Measurements from ENCODE around the gene CASZ1.

Gene CASZ1

DNA sequence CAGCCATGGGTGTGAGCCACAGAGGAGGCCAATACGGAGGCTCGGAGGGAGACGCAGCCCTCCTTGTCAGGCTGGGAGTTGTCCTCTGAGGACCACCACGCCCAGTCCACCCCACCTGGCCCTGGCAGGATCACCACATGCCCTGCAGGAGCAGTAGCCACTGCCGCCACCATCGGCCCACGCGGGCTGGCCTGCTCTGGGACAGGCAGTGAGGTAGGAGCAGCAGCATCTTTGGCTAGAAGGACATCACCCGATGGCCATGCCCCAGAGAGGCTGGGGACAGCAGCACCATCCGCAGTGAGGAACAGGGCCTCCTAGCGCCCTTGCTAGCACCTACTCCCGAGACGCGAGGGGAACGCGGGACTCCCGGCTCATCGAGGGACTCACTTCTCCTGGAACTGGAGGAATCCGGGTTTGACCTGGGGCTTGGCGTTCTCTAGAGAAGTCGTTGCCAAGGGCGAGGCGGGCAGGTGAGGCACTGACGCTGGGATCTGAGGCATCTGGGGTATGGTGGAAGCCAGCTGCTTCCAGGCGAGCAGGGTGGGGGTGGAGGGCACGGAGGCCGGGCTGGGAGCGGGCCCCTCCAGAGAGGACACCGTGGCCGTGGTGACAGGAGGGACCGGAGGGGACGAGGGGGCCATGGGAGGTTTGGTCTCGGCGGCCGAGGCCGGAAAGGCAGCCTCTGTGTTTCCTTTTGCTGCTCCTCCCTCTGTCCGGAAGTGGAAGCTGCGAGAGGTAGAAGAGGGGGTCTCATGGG is 148.9 kb downstream of the CASZ1 start:
- Histone ChIP-seq H3K36me3 (ENCODE audit: control insufficient read depth, insufficient read depth, low read length) (no peaks in the 10 kb centered on the region), H3K27me3 (ENCODE audit: control insufficient read depth, insufficient read depth, low read length, poor library complexity, severe bottlenecking) (peaks cover 24% of the 10 kb centered on the region)
- WGBS, 2 experiments = 95% methylated on average over 38 of the region's 38 CpGs

GRCh38 chr1:10646347-10646861 is 150.0 kb downstream of the CASZ1 start:
- H3K27ac ChIP-seq (ENCODE audit: insufficient read depth, low read depth, low read length, poor library complexity, severe bottlenecking) = no peak overlapping the region
- H3K4me3 ChIP-seq (ENCODE audit: insufficient read depth, low read depth, low read length) = no peak overlapping the region
- no peaks in the 10 kb centered on the region for H3K36me3 ChIP-seq (ENCODE audit: control insufficient read depth, insufficient read depth, low read length)
- peaks cover 12% of the 10 kb centered on the region for H3K27me3 ChIP-seq (ENCODE audit: control insufficient read depth, insufficient read depth, low read length, poor library complexity, severe bottlenecking)
- H3K9me3 ChIP-seq (ENCODE audit: control insufficient read depth, low read length) = no peaks in the 10 kb centered on the region
- peaks cover 33% of the 10 kb centered on the region for H3K4me1 ChIP-seq (ENCODE audit: control insufficient read depth, insufficient read depth, low read length)
- 92 to 95% methylated on average over 12 of the region's 12 CpGs for WGBS, 2 experiments

More for the DNA sequence above, 148.9 kb downstream of the CASZ1 start:
- Histone ChIP-seq H3K27ac (ENCODE audit: insufficient read depth, low read depth, low read length, poor library complexity, severe bottlenecking) (no peak overlapping the region), H3K4me1 (ENCODE audit: control insufficient read depth, insufficient read depth, low read length) (peaks cover 33% of the 10 kb centered on the region), H3K4me3 (ENCODE audit: insufficient read depth, low read depth, low read length) (no peak overlapping the region), H3K9me3 (ENCODE audit: control insufficient read depth, low read length) (no peaks in the 10 kb centered on the region)

DNA sequence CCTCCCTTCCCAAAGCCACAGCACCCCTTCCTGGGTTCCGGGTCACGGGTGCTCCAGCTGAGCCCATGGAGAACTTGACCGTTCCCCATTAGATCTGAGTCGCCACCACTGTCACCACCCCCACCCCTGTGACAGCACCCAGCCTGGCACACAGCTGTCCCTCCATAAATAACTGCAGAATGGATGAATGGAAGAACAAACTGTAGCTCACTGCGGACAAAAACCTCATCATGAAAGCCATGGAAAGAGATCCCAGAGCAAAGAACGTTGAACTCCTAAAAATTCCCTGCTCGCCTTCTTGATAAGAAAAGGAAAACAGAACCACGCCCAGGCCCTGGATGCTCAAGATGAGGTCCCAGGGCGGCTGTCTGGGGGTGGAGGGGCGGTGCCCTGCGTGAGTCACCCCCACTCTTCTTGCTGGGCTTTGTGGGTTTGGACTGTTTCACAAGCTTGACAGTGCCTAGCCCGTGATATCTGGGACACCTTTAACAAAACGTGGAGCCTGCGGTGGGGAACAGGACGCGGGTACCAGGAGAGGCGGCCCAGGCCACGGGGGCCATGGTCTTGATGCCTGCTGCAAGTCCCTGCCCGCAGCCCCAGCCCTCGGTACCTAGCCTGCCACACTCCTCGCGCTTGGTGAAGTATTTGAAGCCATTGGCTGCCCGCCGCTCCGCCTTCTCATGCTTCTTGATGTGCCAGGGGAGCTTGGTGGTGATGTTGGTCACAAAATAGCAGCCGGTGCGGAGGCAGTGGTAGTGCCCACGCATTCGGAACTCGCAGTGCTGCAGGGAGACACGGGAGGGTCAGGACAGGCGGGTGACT is 151.9 kb downstream of the CASZ1 start:
- Histone ChIP-seq H3K4me1 (ENCODE audit: control insufficient read depth, insufficient read depth, low read length) (peaks cover 16% of the 10 kb centered on the region), H3K36me3 (ENCODE audit: control insufficient read depth, insufficient read depth, low read length) (peaks cover 2% of the 10 kb centered on the region), H3K4me3 (ENCODE audit: insufficient read depth, low read depth, low read length) (no peak overlapping the region), H3K9me3 (ENCODE audit: control insufficient read depth, low read length) (no peaks in the 10 kb centered on the region), H3K27me3 (ENCODE audit: control insufficient read depth, insufficient read depth, low read length, poor library complexity, severe bottlenecking) (peaks cover 16% of the 10 kb centered on the region), H3K27ac (ENCODE audit: insufficient read depth, low read depth, low read length, poor library complexity, severe bottlenecking) (no peak overlapping the region)
- WGBS, 2 experiments = 95% methylated on average over 32 of the region's 32 CpGs

- H3K27ac ChIP-seq (ENCODE audit: insufficient read depth, low read depth, low read length, poor library complexity, severe bottlenecking) = no peak overlapping the region
- no peaks in the 10 kb centered on the region for H3K9me3 ChIP-seq (ENCODE audit: control insufficient read depth, low read length)
- peaks cover 20% of the 10 kb centered on the region for H3K27me3 ChIP-seq (ENCODE audit: control insufficient read depth, insufficient read depth, low read length, poor library complexity, severe bottlenecking)
- no peak overlapping the region for H3K4me3 ChIP-seq (ENCODE audit: insufficient read depth, low read depth, low read length)
- 93 to 94% methylated on average over 17 of the region's 17 CpGs for WGBS, 2 experiments
- peaks cover 9% of the 10 kb centered on the region for H3K4me1 ChIP-seq (ENCODE audit: control insufficient read depth, insufficient read depth, low read length)
- H3K36me3 ChIP-seq (ENCODE audit: control insufficient read depth, insufficient read depth, low read length) = peaks cover 4% of the 10 kb centered on the region
These were observed 152.7 kb downstream of the CASZ1 start for GRCh38 chr1:10643607-10644306.

DNA sequence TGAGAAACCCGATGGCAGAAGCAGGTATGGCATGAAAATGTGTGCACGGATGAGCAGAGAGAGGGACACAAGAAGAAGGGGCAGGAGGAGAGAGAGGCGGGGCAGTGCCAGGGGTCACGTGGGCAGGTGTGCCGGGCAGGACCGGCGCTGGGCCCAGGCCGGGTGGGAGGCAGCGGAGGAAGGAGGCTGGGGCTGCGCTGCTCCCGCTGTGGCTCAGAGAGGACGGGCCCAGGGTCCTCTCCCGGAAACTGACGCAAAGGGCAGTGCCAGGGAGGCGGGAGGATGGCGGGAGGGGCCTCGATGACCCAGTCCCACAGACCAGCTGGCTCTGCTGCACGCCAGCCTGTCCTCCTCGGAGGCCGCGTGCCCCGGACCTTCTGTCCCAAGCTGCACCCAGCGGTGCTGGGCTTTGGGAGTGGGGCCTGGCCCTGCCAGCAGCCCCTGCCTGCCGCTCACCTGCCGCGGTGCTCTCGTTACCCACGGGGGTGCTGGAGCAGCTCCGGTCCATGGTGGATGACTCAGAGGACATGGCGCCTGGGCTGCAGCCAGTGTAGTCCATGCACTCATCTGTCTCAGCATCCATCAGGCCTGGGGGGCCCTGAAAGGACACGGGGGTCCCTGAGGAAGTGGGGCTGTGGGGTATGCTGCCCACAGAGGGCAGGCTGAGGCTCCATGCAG is 153.9 kb downstream of the CASZ1 start:
- Histone ChIP-seq H3K36me3 (ENCODE audit: control insufficient read depth, insufficient read depth, low read length) (peaks cover 4% of the 10 kb centered on the region), H3K4me3 (ENCODE audit: insufficient read depth, low read depth, low read length) (no peak overlapping the region), H3K27me3 (ENCODE audit: control insufficient read depth, insufficient read depth, low read length, poor library complexity, severe bottlenecking) (peaks cover 32% of the 10 kb centered on the region), H3K27ac (ENCODE audit: insufficient read depth, low read depth, low read length, poor library complexity, severe bottlenecking) (no peak overlapping the region), H3K9me3 (ENCODE audit: control insufficient read depth, low read length) (no peaks in the 10 kb centered on the region), H3K4me1 (ENCODE audit: control insufficient read depth, insufficient read depth, low read length) (peaks cover 12% of the 10 kb centered on the region)
- WGBS, 2 experiments = 91 to 94% methylated on average over 31 of the region's 31 CpGs

GRCh38 chr1:10641976-10642375 is 154.5 kb downstream of the CASZ1 start:
- H3K9me3 ChIP-seq (ENCODE audit: control insufficient read depth, low read length) = no peaks in the 10 kb centered on the region
- no peak overlapping the region for H3K27ac ChIP-seq (ENCODE audit: insufficient read depth, low read depth, low read length, poor library complexity, severe bottlenecking)
- WGBS, 2 experiments = 72% methylated on average over 23 of the region's 24 CpGs
- H3K4me3 ChIP-seq (ENCODE audit: insufficient read depth, low read depth, low read length) = no peak overlapping the region
- peaks cover 4% of the 10 kb centered on the region for H3K36me3 ChIP-seq (ENCODE audit: control insufficient read depth, insufficient read depth, low read length)
- H3K4me1 ChIP-seq (ENCODE audit: control insufficient read depth, insufficient read depth, low read length) = peaks cover 12% of the 10 kb centered on the region
- H3K27me3 ChIP-seq (ENCODE audit: control insufficient read depth, insufficient read depth, low read length, poor library complexity, severe bottlenecking) = peaks cover 38% of the 10 kb centered on the region

DNA sequence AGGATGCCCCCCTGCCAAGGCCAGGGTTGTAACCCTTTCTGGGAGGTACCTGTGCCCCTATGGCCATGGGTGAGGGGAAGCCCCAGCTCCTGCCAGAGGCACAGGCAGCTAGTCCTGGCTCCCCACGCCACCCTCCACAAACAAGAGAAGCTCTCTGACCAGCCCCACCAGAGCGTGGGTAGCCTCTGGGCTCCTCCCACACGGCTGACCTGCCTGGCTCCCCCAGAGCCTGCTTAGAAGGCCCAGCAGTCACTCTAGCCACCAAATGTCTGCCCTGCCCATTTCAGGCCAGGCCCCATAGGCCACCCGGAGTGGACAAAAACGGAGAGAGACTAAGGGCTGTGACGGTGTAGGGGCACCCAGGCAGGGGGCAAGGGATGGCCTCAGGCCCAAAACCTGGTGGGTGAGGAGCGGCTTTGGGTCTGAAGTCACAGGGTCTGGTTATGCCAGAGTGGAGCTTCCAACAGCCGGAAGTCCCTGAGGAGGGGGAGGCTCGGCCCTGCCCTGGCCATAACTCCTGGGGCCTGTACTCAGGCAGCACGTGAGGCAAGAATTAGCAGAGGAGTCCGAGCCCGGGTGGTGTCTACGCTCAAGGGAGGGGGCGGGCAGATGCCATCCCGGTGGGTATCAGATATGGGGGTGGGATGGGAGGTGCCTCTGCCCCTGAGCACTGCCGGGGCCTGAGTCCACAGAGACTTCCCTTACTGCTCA is 155.4 kb downstream of the CASZ1 start:
- H3K9me3 ChIP-seq (ENCODE audit: control insufficient read depth, low read length) = no peaks in the 10 kb centered on the region
- peaks cover 38% of the 10 kb centered on the region for H3K27me3 ChIP-seq (ENCODE audit: control insufficient read depth, insufficient read depth, low read length, poor library complexity, severe bottlenecking)
- H3K4me1 ChIP-seq (ENCODE audit: control insufficient read depth, insufficient read depth, low read length) = peaks cover 12% of the 10 kb centered on the region
- WGBS, 2 experiments = 87% methylated on average over 16 of the region's 16 CpGs
- H3K36me3 ChIP-seq (ENCODE audit: control insufficient read depth, insufficient read depth, low read length) = peaks cover 4% of the 10 kb centered on the region
- no peak overlapping the region for H3K4me3 ChIP-seq (ENCODE audit: insufficient read depth, low read depth, low read length)
- no peak overlapping the region for H3K27ac ChIP-seq (ENCODE audit: insufficient read depth, low read depth, low read length, poor library complexity, severe bottlenecking)

DNA sequence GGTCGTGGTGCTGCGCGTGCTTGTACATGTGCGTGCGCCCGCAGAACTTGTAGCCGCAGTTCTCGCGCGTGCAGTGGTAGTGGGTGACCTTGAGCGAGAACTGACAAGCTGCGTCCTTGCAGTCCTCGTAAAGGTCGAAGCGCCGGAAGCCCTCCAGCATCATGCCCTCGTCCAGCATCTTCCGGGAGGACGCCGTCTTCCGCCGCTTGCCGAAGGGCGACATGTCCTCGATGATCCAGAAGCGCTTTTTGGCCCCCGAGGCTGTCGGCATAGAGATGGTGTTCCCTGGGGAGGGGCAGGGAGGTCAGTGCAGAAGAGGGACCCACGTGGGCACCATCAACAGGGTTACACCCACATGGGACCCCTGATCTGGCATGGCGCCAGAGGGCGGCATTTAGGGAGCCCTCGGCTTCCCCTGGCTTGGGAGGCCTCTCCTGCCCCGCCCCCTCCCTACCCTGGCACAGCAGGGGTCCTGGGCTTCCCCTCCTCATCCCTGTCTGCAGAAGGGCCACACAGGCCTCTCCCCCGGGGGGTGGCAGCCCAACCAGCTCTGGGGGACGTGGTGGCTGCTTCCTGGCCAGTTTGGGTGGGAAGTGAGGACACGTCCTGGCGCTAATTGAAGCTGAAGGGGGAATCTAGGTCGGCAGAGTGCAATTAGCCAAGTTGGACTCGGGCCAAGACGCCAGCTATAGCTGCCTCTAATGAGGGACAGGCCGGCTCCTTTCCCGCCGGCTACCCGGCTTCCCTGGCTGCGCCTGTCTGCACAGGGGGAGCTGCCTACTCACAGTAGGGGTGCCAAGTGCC is 156.5 kb downstream of the CASZ1 start:
- peaks cover 12% of the 10 kb centered on the region for H3K4me1 ChIP-seq (ENCODE audit: control insufficient read depth, insufficient read depth, low read length)
- no peak overlapping the region for H3K4me3 ChIP-seq (ENCODE audit: insufficient read depth, low read depth, low read length)
- no peak overlapping the region for H3K27ac ChIP-seq (ENCODE audit: insufficient read depth, low read depth, low read length, poor library complexity, severe bottlenecking)
- no peaks in the 10 kb centered on the region for H3K9me3 ChIP-seq (ENCODE audit: control insufficient read depth, low read length)
- H3K36me3 ChIP-seq (ENCODE audit: control insufficient read depth, insufficient read depth, low read length) = peaks cover 4% of the 10 kb centered on the region
- 87% methylated on average over 45 of the region's 45 CpGs for WGBS, 2 experiments
- peaks cover 38% of the 10 kb centered on the region for H3K27me3 ChIP-seq (ENCODE audit: control insufficient read depth, insufficient read depth, low read length, poor library complexity, severe bottlenecking)
